Epithelial cell of esophagus (primary cell): ENCODE measurements around the gene ARL14EP.

Source experiments
- DNase-seq: peaks from one replicate; pipeline ENCODE4 v3.0.0; 2010; ENCODE audit warnings: low read depth
- H3K4me3 ChIP-seq: 2 replicates; pipeline ENCODE4 v1.5.1; 2011; ENCODE audit warnings: mild to moderate bottlenecking, low read length, control low read depth
- CTCF ChIP-seq: IDR thresholded peaks from 2 replicates; pipeline ENCODE4 v1.5.1; 2011; ENCODE audit warnings: low read depth, mild to moderate bottlenecking, low read length, control low read depth, inconsistent platforms; ENCODE audit not compliant: insufficient read depth; ENCODE audit errors: missing control alignments

Gene ARL14EP

GRCh38 chr11:30322191-30322590 lies 713 bp upstream of the ARL14EP start:
- H3K4me3 ChIP-seq, result peak overlapping the region; percentile 95
- DNase-seq, result no peak
- TF ChIP-seq CTCF, result no peak

- TF ChIP-seq CTCF, result no peak
- DNase-seq, result peak; percentile 35
- H3K4me3 ChIP-seq, result no peak overlapping the region
Measured at GRCh38 chr11:30326114-30326778, 3.3 kb downstream of the ARL14EP start.

- H3K4me3 ChIP-seq, result no peak overlapping the region
- DNase-seq, result no peak
- no peak for TF ChIP-seq CTCF
Measured at GRCh38 chr11:30326906-30327305, 4.0 kb downstream of the ARL14EP start.

- no peak overlapping the region for H3K4me3 ChIP-seq
- no peak for DNase-seq
- no peak for TF ChIP-seq CTCF
Measured at GRCh38 chr11:30328681-30329080, 5.8 kb downstream of the ARL14EP start.

- H3K4me3 ChIP-seq, result no peak overlapping the region
- DNase-seq, result peak; percentile 17
- no peak for TF ChIP-seq CTCF
Measured at GRCh38 chr11:30329150-30329940, 6.4 kb downstream of the ARL14EP start.

- no peak overlapping the region for H3K4me3 ChIP-seq
- peak; percentile 67 for TF ChIP-seq CTCF
- peak; percentile 42 for DNase-seq
Measured at GRCh38 chr11:30333405-30333804, 10.5 kb downstream of the ARL14EP start.
